Renal pelvis (tissue), 4 donors: Measurements from ENCODE around the gene SHC3. TPM values are rescaled to one million over a fixed set of nuclear protein-coding genes. Genes with fewer than 3 reads are reported as not detected.

Experiments used
- DNase-seq: peaks from one replicate; pipeline ENCODE4 v3.0.0-alpha.2; 2013
- polyA plus RNA-seq, 3 donors: library from polyadenylated mRNA; unstranded; fragments of 120-200 nt; gene quantifications; one replicate each; pipeline ENCODE4 v1.2.1, GENCODE V29; 2013; ENCODE audit not compliant: insufficient read length in 3 of 3

SHC3 gene
- polyA plus RNA-seq, 3 donors = 2.3 to 3.0 (median 2.4) TPM

DNA sequence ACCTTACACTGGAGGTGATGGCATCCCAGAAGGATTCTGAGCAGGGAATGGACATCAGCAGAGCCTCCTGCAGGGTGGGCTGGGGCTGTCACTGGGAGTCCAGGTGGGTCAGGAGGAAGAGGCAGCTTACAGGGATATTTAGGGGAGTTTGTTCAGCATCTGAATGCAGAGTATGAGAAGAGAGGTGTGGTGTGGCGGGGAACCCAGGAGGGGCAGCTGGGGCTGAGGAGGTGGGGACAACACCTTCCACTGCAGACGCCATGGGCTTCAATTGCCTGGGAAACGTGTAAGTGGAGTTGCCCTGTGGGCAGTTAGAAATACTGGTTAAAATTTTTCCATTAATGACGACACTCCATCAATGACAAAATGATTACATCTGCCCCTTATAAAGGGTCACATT is 153.9 kb downstream of the SHC3 start:
- DNase-seq = no peak

- no peak for DNase-seq
Observed at GRCh38 chr9:89023740-89024139, 154.9 kb downstream of the SHC3 start.

GRCh38 chr9:89022902-89023301 is 155.7 kb downstream of the SHC3 start:
- DNase-seq = no peak

GRCh38 chr9:89022001-89022759 is 156.4 kb downstream of the SHC3 start:
- peak; percentile 45 for DNase-seq

- no peak for DNase-seq
Observed at GRCh38 chr9:89021154-89021803, 157.3 kb downstream of the SHC3 start.

DNA sequence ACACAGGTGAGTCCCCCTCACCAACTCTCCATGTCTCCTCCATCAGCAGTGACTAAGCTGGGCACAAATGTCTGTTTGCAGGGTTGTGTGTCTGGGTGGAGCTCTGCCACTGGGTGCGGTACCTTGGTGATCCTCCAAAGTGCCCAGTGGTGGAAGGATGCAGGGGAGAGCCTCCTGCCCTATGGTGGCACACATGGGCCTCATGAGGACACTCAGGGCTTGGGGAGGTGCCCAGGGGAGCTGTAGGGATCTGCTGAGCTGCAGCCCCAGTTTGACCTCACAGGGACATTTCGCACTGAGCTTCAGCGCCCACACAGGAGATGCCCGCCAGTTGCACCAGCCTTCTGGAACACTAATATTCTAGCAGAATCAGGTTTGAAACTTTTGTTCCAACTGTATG is 157.9 kb downstream of the SHC3 start:
- no peak for DNase-seq

DNA sequence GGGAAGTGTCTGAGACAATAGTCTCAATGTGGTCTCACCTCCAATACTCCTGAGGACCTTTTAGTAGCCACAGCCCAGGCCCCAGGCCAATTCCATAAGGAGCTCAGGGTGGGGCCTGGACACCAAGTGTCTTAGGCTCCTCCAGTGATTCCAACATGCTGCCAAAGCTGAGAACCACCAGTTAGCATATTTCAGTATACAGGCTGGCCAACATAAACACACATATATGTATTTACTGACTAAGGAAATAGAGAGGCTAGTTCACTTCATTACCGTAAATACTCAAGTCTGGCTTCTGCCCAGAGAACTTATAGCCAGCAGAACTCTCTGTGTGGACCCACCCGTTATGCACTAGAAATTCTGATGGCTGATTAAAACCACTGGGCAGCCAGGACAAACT is 163.3 kb downstream of the SHC3 start:
- no peak for DNase-seq

DNA sequence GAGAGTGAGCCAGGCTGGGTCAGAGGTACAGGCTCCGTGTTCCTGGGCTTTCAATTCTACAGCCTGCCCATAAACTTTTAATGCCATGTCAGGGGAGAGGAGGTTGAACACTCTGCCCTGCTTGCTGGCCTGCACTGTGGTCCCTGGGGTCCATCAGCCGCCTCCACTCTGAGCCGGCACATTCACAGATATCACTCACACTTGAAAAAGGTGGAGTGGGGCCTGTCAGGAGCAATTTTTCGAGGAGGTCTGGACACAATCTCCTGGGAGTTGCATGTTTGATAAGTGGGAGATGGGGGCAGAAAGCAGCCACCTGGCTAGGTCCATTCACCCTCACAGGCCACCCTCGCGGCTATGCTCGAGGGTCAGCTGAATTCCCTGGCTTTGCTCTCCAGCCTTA is 164.5 kb downstream of the SHC3 start:
- DNase-seq = no peak

DNA sequence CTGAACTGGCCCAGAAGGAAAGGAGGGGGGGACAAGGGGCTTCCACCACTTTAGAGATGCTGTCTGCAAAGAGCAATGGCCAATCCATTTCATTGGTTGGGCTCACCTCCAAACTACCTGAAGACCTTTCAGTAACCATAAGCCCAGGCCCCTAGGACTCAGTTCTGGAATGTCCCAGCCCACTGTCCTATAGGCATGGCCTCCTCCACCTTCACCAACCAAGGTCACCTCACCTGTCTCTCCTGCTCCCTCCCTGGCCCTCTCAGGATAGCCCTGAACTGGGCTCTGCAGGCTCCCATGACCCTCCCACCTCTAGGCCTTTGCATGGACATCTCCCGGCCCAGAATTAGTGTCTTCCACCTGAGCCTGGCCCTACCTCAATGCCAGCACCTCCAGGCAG is 165.0 kb downstream of the SHC3 start:
- no peak for DNase-seq

- DNase-seq = no peak
Observed at GRCh38 chr9:89012294-89013042, 166.2 kb downstream of the SHC3 start.

DNA sequence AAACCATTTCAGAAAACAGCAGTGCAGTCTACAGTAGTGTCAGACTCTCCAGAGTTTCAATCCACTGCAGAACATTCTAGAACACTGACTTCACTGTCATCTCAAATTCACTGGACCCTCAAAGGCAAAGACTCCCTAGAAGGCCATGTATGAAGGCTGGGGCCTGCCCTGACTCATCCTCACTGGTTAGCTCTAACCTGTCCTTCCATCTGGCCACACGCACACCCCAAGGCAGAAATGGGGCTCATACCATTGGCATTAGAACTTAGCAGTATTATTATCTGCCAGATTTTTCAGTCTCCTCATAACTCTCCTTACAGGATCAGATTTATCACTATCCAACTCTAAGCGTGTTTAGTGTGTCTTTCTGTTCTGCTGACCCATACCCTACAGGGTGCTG is 166.9 kb downstream of the SHC3 start:
- no peak for DNase-seq

GRCh38 chr9:89010526-89011111 is 168.0 kb downstream of the SHC3 start:
- no peak for DNase-seq

DNA sequence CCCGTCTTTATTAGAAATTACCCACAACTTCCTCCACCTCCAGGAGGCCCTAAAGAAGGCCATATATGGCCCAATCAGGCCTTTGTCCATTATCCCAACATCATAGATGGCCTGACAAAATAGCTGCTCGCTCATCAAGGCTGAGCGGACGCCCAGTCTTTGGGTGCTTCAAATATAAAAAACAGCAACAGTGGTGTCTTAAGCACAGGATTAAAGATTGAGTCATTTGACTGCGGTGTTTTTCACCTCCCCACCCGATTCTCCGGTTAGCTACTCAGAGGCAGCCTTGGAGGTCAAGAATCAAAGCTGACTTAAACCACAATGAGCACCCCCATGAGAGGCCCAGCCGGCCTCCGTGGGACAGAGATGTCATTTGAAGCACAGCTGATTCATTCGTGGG is 168.6 kb downstream of the SHC3 start:
- no peak for DNase-seq

- no peak for DNase-seq
Observed at GRCh38 chr9:89009546-89009840, 169.1 kb downstream of the SHC3 start.

DNA sequence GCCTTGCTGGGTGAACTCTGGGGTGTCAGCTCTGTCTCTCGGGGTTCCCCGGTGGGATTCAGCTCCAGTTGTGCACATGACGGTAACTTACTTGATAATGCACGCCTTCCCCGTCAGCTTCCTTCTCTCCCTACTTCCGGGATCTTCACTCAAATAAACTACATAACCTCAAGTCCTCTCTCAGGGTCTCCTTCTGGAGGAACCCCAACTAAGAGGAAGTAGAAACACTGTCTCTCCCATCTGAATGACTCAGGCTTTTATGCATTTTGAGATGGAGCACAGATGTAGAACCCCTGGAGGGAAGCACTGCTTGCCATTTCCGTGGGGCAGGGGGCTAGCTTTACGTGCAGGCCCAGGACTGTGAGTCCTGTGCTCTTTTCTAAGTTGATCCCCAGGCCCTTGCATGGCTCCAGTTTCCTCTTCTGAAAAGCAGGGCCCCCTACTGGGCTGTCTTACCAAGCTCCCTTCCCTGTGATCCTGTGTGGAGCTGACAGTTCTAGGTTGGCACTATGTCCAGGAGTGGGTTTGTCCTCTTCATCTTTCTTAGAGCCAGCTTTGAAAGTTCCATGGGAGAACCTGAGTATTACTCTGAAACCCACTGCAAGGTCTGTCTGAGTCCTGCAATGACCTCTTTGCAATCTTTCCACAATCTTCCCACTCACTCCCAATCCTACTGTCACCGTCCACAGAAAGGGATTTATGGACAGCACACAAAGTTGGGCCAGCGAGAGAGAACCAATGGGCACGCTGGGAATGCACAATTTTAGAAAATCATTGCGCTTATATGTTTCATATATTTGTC is 169.7 kb downstream of the SHC3 start:
- no peak for DNase-seq

GRCh38 chr9:89008055-89008743 is 170.4 kb downstream of the SHC3 start:
- DNase-seq = no peak

DNA sequence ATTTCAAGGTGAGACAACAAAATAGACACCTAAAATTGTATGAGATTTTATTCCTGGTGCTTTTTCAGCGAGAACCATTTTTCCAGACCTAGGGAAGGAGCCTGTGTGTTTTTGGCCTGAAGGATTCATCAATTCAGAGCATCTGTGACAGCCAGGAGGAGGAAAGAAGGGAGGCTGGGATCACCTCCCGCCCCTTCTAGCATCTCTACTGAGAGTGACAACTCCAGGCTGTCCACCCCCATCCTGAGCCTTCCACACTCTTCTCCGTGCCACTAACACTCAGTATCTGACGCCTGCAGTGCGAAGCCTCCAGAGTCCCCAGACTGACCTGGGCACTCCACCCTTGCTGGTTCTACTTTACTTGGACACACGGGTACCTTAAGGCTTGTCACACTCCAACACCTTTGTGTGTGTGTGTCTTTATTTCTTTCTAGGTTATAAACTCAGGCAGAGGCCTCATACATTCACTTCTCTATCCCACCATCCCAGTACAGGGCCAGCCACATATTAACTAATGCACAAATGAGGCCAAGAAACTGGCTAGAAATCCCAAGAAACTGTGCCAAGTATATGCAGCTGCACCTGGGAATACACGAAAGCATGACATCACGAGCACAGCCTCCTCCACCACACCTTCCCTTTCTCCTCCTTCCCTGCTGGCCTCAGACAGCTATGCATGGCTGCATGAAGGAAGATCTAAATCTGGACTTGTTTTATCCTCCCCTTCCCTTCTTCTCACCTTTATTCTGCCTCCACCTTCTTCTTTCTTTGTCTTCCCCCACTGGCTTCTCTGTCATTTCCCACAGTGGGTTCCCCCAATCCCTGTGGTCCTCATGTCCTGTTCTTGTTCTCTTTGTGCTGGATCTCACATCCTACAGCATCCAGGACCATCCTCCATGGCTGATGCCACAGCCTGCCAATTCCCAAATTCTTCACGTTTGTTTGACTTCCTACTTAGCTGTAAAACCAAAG is 171.3 kb downstream of the SHC3 start:
- DNase-seq = no peak

GRCh38 chr9:89006267-89006666 is 172.4 kb downstream of the SHC3 start:
- DNase-seq = no peak

GRCh38 chr9:89005323-89005722 is 173.3 kb downstream of the SHC3 start:
- no peak for DNase-seq

DNA sequence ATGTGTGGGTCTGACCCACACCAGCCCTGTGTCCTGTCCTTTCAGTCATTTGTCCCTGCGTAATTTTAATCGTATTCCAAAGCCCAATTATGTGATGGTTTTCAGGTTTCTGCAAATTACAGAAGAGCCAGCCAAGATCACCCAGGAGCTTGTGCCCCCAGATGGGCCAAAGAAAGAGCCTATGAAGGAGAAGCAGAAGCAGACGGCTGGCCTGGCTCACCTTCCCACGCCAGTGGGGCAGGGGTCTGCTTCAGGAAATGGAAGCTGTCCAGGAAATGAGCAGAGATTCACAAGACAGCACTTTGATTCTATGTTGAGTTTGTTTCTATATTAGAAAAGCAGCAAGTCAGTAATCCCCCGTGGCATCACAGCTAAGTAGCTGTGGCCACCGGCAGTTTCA is 175.6 kb downstream of the SHC3 start:
- DNase-seq = no peak
